CD4-positive, alpha-beta T cell treated with Interleukin-15 for 1 hour (primary cell): ENCODE results near the gene TRPM7.

Experiments used
- DNase-seq: peaks from one replicate; pipeline ENCODE4 v3.0.0-alpha.2; 2020

Gene TRPM7

GRCh38 chr15:50563756-50564155 is 122.8 kb downstream of the TRPM7 start:
- DNase-seq = no peak

- DNase-seq = no peak
Measured at GRCh38 chr15:50562735-50563640, 123.6 kb downstream of the TRPM7 start.

- DNase-seq = no peak
Measured at GRCh38 chr15:50558012-50558411, 128.6 kb downstream of the TRPM7 start.

- DNase-seq = no peak
Measured at GRCh38 chr15:50556642-50557371, 129.8 kb downstream of the TRPM7 start.

GRCh38 chr15:50552238-50552637 is 134.4 kb downstream of the TRPM7 start:
- DNase-seq = no peak

- no peak for DNase-seq
Measured at GRCh38 chr15:50549326-50549725, 137.3 kb downstream of the TRPM7 start.

GRCh38 chr15:50546566-50546965 is 140.0 kb downstream of the TRPM7 start, which contains the start of gene USP50:
USP50 (minus strand) TSS chr15:50546666; CDS start chr15:50546525, 141 bp downstream.
- no peak for DNase-seq

GRCh38 chr15:50544368-50544767 is 142.2 kb downstream of the TRPM7 start:
- DNase-seq = no peak

- no peak for DNase-seq
Measured at GRCh38 chr15:50543556-50543955, 143.0 kb downstream of the TRPM7 start.

- no peak for DNase-seq
Measured at GRCh38 chr15:50542887-50543210, 143.7 kb downstream of the TRPM7 start.

- DNase-seq = no peak
Measured at GRCh38 chr15:50531766-50532165, 154.8 kb downstream of the TRPM7 start.

- no peak for DNase-seq
Measured at GRCh38 chr15:50531163-50531562, 155.4 kb downstream of the TRPM7 start.

- no peak for DNase-seq
Measured at GRCh38 chr15:50523851-50524251, 162.7 kb downstream of the TRPM7 start.

- no peak for DNase-seq
Measured at GRCh38 chr15:50519740-50520425, 166.7 kb downstream of the TRPM7 start.

GRCh38 chr15:50513001-50513400 is 173.6 kb downstream of the TRPM7 start:
- no peak for DNase-seq
